K562 (cell line): ENCODE data around the gene TMEM163. TPM values are rescaled to one million over a fixed set of nuclear protein-coding genes. Genes with fewer than 3 reads are reported as not detected.

ENCODE experiments used
- ATAC-seq: fragments of 200-7000 bp; cut with Tn5 transposase; 3 replicates; pipeline ENCODE4 v1.9.1; 2020; ENCODE audit warnings: moderate library complexity
- BruUV-seq: library from RNA; stranded (reverse); fragments of 400-500 nt; replicated peaks from 2 replicates; lab custom pipeline; 2021; lab: Mats Ljungman, UMichigan
- CTCF ChIA-PET: fragments of 300-600 bp; formaldehyde crosslinking; extraction: SDS; loops from one replicate; lab custom pipeline; 2021; ENCODE audit warnings: low intra/inter-chr PET ratio; lab: Yijun Ruan, JAX
- POLR2A ChIA-PET: fragments of 300-600, 350-650 bp; sonication (Branson Sonifier 250); formaldehyde crosslinking; extraction: SDS; loops from one replicate; lab custom pipeline; 2021; ENCODE audit warnings: antibody characterized with exemption, inconsistent platforms; lab: Yijun Ruan, JAX
- DNase-seq, 4 experiments: peaks; one replicate each; pipeline versions ENCODE4 v3.0.0 to v3.0.0-alpha.2; 2011 to 2018; ENCODE audit warnings: low spot score in 3 of 4, mixed read lengths in 3 of 4; ENCODE audit errors: extremely low read depth in 1 of 4
- FAIRE-seq: peaks from 2 replicates; lab custom pipeline; 2011; peaks lifted over from hg19 to GRCh38; lab: Jason Lieb, UNC
- H2AFZ ChIP-seq: 2 replicates; pipeline ENCODE4 v1.6.0; 2011; ENCODE audit warnings: low read depth, low read length, control low read depth, inconsistent platforms
- H3K27ac ChIP-seq: fragments of 200-600 bp; 3 replicates; pipeline ENCODE4 v1.8.0; 2011; ENCODE audit warnings: low read depth, mild to moderate bottlenecking, control low read depth, inconsistent platforms, low read length, moderate library complexity, mixed read lengths; ENCODE audit errors: extremely low read depth
- H3K27me3 ChIP-seq, 2 experiments: fragments of 300-600 bp in 1 of 2; 2 replicates in 1 of 2; 3 replicates in 1 of 2; pipeline versions ENCODE4 v1.6.0 to v1.8.0; 2011; ENCODE audit warnings: inconsistent platforms in 2 of 2, low read length in 2 of 2, mild to moderate bottlenecking in 1 of 2, mixed read lengths in 1 of 2, moderate library complexity in 1 of 2; ENCODE audit not compliant: control insufficient read depth in 2 of 2, insufficient read depth in 2 of 2
- H3K36me3 ChIP-seq: fragments of 300-600 bp; 3 replicates; pipeline ENCODE4 v1.8.0; 2011; ENCODE audit warnings: mild to moderate bottlenecking, low read length, inconsistent platforms; ENCODE audit not compliant: control insufficient read depth, insufficient read depth
- H3K4me1 ChIP-seq, 2 experiments: fragments of 200-600 bp in 1 of 2; replicated peaks in 1 of 2; 2 replicates in 1 of 2; 3 replicates in 1 of 2; pipeline versions ENCODE4 v1.5.1 to v1.8.0; 2011; ENCODE audit warnings: inconsistent platforms in 2 of 2, low read length in 2 of 2, mild to moderate bottlenecking in 1 of 2, mixed read lengths in 1 of 2, moderate library complexity in 1 of 2; ENCODE audit not compliant: control insufficient read depth in 2 of 2, insufficient read depth in 2 of 2
- H3K4me2 ChIP-seq: 2 replicates; pipeline ENCODE4 v1.6.1; 2011; ENCODE audit warnings: low read length, control low read depth, inconsistent platforms, mixed read lengths; ENCODE audit not compliant: insufficient read depth
- H3K4me3 ChIP-seq: fragments of 200-600 bp; sonication (generic), shearing (Covaris generic); 2 replicates; pipeline ENCODE4 v1.5.1; 2016; ENCODE audit warnings: control low read depth, inconsistent platforms
- H3K79me2 ChIP-seq: fragments of 200-600 bp; 3 replicates; pipeline ENCODE4 v1.8.0; 2011; ENCODE audit warnings: low read length, inconsistent platforms; ENCODE audit not compliant: control insufficient read depth, insufficient read depth
- H3K9ac ChIP-seq, 2 experiments: 2 replicates each; pipeline versions ENCODE4 v1.6.0 to v1.6.1; 2011; ENCODE audit warnings: low read depth in 2 of 2, low read length in 2 of 2, control low read depth in 1 of 2, inconsistent platforms in 1 of 2, mild to moderate bottlenecking in 1 of 2, mixed read lengths in 1 of 2; ENCODE audit not compliant: insufficient read depth in 1 of 2
- H3K9me1 ChIP-seq: one replicate; pipeline ENCODE4 v1.6.0; 2011; ENCODE audit warnings: inconsistent platforms, mild to moderate bottlenecking, low read length, moderate library complexity; ENCODE audit not compliant: control insufficient read depth, insufficient read depth
- H3K9me3 ChIP-seq: replicated peaks from 2 replicates; pipeline ENCODE4 v1.5.1; 2011; ENCODE audit warnings: low read depth, low read length, inconsistent platforms; ENCODE audit not compliant: control insufficient read depth, insufficient read depth
- H4K20me1 ChIP-seq: replicated peaks from 2 replicates; pipeline ENCODE4 v1.6.1; 2011; ENCODE audit warnings: low read length, inconsistent platforms, mixed read lengths; ENCODE audit not compliant: control insufficient read depth, insufficient read depth
- ADNP ChIP-seq: fragments of 200-800 bp; sonication (Bioruptor generic); IDR thresholded peaks from 2 replicates; pipeline ENCODE4 v1.6.1; 2016; ENCODE audit warnings: missing genetic modification characterization, missing compliant biosample characterization
- DNMT1 ChIP-seq: fragments of 450-650 bp; IDR thresholded peaks from 2 replicates; pipeline ENCODE4 v1.6.1; 2016; ENCODE audit warnings: antibody characterized with exemption, mild to moderate bottlenecking
- FOXP1 ChIP-seq: sonication (generic); formaldehyde crosslinking; IDR thresholded peaks from 2 replicates; pipeline ENCODE4 v1.8.0; 2022; ENCODE audit warnings: mild to moderate bottlenecking, missing genetic modification reagents
- JUN ChIP-seq, 2 experiments: sonication (generic) in 1 of 2; formaldehyde crosslinking in 1 of 2; IDR thresholded peaks; 2 replicates each; pipeline versions ENCODE4 v1.6.1 to v1.8.0; 2012 to 2022; ENCODE audit warnings: borderline replicate concordance in 2 of 2, mild to moderate bottlenecking in 2 of 2, improper control_type of control experiment in 1 of 2, low read depth in 1 of 2, low read length in 1 of 2, missing genetic modification reagents in 1 of 2
- MAFF ChIP-seq: IDR thresholded peaks from 2 replicates; pipeline ENCODE4 v1.6.1; 2012; ENCODE audit warnings: low read length, improper control_type of control experiment
- MYC ChIP-seq, 2 experiments: fragments of 250-450 bp in 1 of 2; sonication (Bioruptor Pico) in 1 of 2; IDR thresholded peaks; 2 replicates each; pipeline versions ENCODE4 v1.5.1 to v1.6.1; 2012 to 2021; ENCODE audit warnings: low read depth in 2 of 2, borderline replicate concordance in 1 of 2, improper control_type of control experiment in 1 of 2, low read length in 1 of 2, mild to moderate bottlenecking in 1 of 2, moderate library complexity in 1 of 2
- NFATC3 ChIP-seq: fragments of 450-650 bp; IDR thresholded peaks from 2 replicates; pipeline ENCODE4 v1.6.1; 2017; ENCODE audit warnings: mild to moderate bottlenecking
- NR2C1 ChIP-seq, 2 experiments: fragments of 450-650 bp; IDR thresholded peaks; 2 replicates each; pipeline ENCODE4 v1.6.1; 2017; ENCODE audit warnings: mild to moderate bottlenecking in 2 of 2, antibody characterized with exemption in 1 of 2, inconsistent platforms in 1 of 2, missing compliant biosample characterization in 1 of 2, missing genetic modification characterization in 1 of 2
- POLR3A ChIP-seq: IDR thresholded peaks from 2 replicates; pipeline ENCODE4 v1.6.1; 2011; ENCODE audit warnings: borderline replicate concordance, mild to moderate bottlenecking, moderate library complexity; ENCODE audit not compliant: insufficient read length, insufficient read depth; ENCODE audit errors: extremely low read depth
- RBM17 ChIP-seq: fragments of 200-400 bp; formaldehyde crosslinking; IDR thresholded peaks from 2 replicates; pipeline ENCODE4 v1.6.1; 2017; ENCODE audit warnings: low read depth, mild to moderate bottlenecking, low read length, borderline replicate concordance
- RBM22 ChIP-seq: fragments of 200-400 bp; formaldehyde crosslinking; IDR thresholded peaks from 2 replicates; pipeline ENCODE4 v1.6.1; 2018; ENCODE audit warnings: low read length, low read depth; ENCODE audit not compliant: poor library complexity, severe bottlenecking
- ZBED1 ChIP-seq: IDR thresholded peaks from 2 replicates; pipeline ENCODE4 v1.6.1; 2014
- ZNF354B ChIP-seq: fragments of 250-450 bp; sonication (Bioruptor Pico); IDR thresholded peaks from 2 replicates; pipeline ENCODE4 v1.4.0; 2020
- ZNF436 ChIP-seq: fragments of 250-450, 450-650 bp; sonication (Bioruptor Pico); formaldehyde crosslinking; IDR thresholded peaks from 2 replicates; pipeline ENCODE4 v1.7.0; 2020; ENCODE audit warnings: mild to moderate bottlenecking
- ZZZ3 ChIP-seq: fragments of 450-650 bp; IDR thresholded peaks from 2 replicates; pipeline ENCODE4 v1.6.1; 2016; ENCODE audit warnings: antibody characterized with exemption, mild to moderate bottlenecking, moderate library complexity
- WGBS: fragments of 100-300 bp; shearing (Covaris generic); methylation state at CpG from one replicate; pipeline ENCODE4 v1.1.6; 2016; ENCODE audit warnings: low coverage, mixed read lengths; ENCODE audit not compliant: insufficient coverage; ENCODE audit errors: missing lambda C conversion rate; 5-methylcytosine and 5-hydroxymethylcytosine counted together
- in situ Hi-C: fragments of 300-500 bp; cut with MboI; formaldehyde crosslinking; loops from 4 replicates; pipeline ENCODE4 v1.15.0; 2018; ENCODE audit warnings: inconsistent platforms, mixed read lengths
- intact Hi-C: fragments of 100-400 bp; cut with micrococcal nuclease; formaldehyde crosslinking; loops from 2 replicates; pipeline ENCODE4 v1.14.2; 2022
- polyA plus RNA-seq, 8 experiments: library from polyadenylated mRNA; depleted of rRNA in 4 of 8; stranded (reverse) in 5 of 8; unstranded in 3 of 8; fragments of >200 nt; fragmentation: Nextera tagmentation in 2 of 8; fragmentation: Illumina TruSeq in 1 of 8; extraction: Ambion mirVana in 2 of 8; extraction: Trizol in 1 of 8; gene quantifications; 2 replicates each; pipeline versions ENCODE4 v1.2.1 to v1.2.3, GENCODE V29; 2011 to 2014; ENCODE audit warnings: inconsistent platforms in 1 of 8, missing spikeins in 1 of 8
- total RNA-seq, 7 experiments: library from RNA; depleted of rRNA in 6 of 7; stranded (reverse); fragments of >200 nt in 6 of 7; fragmentation: Illumina TruSeq in 2 of 7; extraction: Trizol in 2 of 7; gene quantifications; 2 replicates each; pipeline versions ENCODE4 v1.2.1 to v1.2.3, GENCODE V29; 2011 to 2021; ENCODE audit warnings: low replicate concordance in 1 of 7
- TF ChIP-seq, protein P1 (sequence below): fragments of 450-650 bp; formaldehyde crosslinking; IDR thresholded peaks from 2 replicates; pipeline ENCODE4 v1.4.0; 2020; ENCODE audit warnings: mild to moderate bottlenecking, moderate library complexity

The TMEM163 gene
- total and polyA plus RNA-seq, 9 of the 15 experiments (the other 6 are each of a cell fraction or from before 2014, with no cell fraction given) = 0.04 to 0.68 (median 0.16) TPM; not detected in 3

DNA sequence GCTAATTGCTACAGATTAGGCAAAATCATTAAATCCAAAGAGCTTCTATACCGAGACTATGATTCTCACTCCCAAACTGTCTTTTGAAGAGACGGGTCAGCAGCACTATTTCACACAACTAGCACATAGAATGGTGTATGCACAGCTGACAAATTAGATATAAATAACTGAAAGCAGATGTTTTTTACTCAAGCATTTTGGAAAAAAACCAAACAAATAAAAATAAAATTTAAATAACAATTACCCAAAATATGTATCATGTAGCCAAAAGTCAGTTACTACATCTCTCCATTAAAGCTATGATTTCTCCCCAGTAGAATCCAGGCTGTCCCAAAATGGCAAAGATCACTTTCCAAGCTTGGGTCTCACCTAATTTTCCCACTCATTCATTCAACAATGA is 107.9 kb downstream of the TMEM163 start:
- no peak for TF ChIP-seq NR2C1 (IDR thresholded peaks at IDR 0.05)
- no peak for TF ChIP-seq NR2C1 (tag; IDR thresholded peaks at IDR 0.05)
- no peak for TF ChIP-seq ZZZ3
- no peak for TF ChIP-seq JUN (IDR thresholded peaks at IDR 0.05; ENCODE audit: borderline replicate concordance, low read depth, low read length)
- TF ChIP-seq JUN (CRISPR knock-in tag; IDR thresholded peaks at IDR 0.05; ENCODE audit: borderline replicate concordance) = no peak
- no peak for TF ChIP-seq MAFF
- TF ChIP-seq POLR3A = no peak
- no peak for TF ChIP-seq ZBED1
- TF ChIP-seq MYC (IDR thresholded peaks at IDR 0.05; ENCODE audit: low read depth, low read length) = no peak
- no peak for TF ChIP-seq MYC (CRISPR knock-in tag; IDR thresholded peaks at IDR 0.05; ENCODE audit: borderline replicate concordance, low read depth)
- no peak for TF ChIP-seq NFATC3
- no peak for TF ChIP-seq RBM22
- TF ChIP-seq FOXP1 (CRISPR knock-in tag) = no peak
- no peak for TF ChIP-seq ZNF436 (CRISPR knock-in tag)
- TF ChIP-seq, protein P1, sequence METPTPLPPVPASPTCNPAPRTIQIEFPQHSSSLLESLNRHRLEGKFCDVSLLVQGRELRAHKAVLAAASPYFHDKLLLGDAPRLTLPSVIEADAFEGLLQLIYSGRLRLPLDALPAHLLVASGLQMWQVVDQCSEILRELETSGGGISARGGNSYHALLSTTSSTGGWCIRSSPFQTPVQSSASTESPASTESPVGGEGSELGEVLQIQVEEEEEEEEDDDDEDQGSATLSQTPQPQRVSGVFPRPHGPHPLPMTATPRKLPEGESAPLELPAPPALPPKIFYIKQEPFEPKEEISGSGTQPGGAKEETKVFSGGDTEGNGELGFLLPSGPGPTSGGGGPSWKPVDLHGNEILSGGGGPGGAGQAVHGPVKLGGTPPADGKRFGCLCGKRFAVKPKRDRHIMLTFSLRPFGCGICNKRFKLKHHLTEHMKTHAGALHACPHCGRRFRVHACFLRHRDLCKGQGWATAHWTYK (CRISPR knock-in tag) = no peak
- TF ChIP-seq RBM17 = no peak
- no peak for TF ChIP-seq ZNF354B (CRISPR knock-in tag)
- TF ChIP-seq ADNP (tag) = no peak
- TF ChIP-seq DNMT1 = no peak
- FAIRE-seq (no peak), ATAC-seq (no peak), DNase-seq (no peak)
- Histone ChIP-seq H3K27me3 (peaks cover 5 to 11% of the 10 kb centered on the region in 2 experiments; a peak in 3 of 5 replicates), H4K20me1 (no peaks in the 10 kb centered on the region), H3K79me2 (no peaks in the 10 kb centered on the region), H3K9me1 (no peaks in the 10 kb centered on the region), H3K4me3 (no peak overlapping the region), H3K9ac (no peak overlapping the region), H3K36me3 (no peaks in the 10 kb centered on the region), H3K27ac (no peak overlapping the region), H3K9me3 (no peaks in the 10 kb centered on the region), H3K4me1 (no peaks in the 10 kb centered on the region), H2AFZ (no peak overlapping the region), H3K4me2 (no peak overlapping the region)
- no TSS peak for BruUV-seq
- ChIA-PET CTCF (no interaction called here), POLR2A (no interaction called here)
- WGBS = 0% methylated on average over 2 of the region's 2 CpGs
- in situ Hi-C loops (no loop called here), intact Hi-C loops (no loop called here)
